ENCODE data around the gene DNAI1. TPM values are rescaled to one million over a fixed set of nuclear protein-coding genes. Genes with fewer than 3 reads are reported as not detected.
A peak's percentile ranks its signal among the peaks of the same experiment; 100 is the strongest.

DNAI1 gene
- total and polyA plus RNA-seq, 2 of the 13 experiments (the other 11 are each of a cell fraction or from before 2014, with no cell fraction given) = not detected

- no peak overlapping the region for H3K4me2 ChIP-seq (ENCODE audit: low read depth, low read length)
- peaks cover 12 to 40% of the 10 kb centered on the region in 2 experiments; a peak in 3 of 5 replicates for H3K27me3 ChIP-seq (ENCODE audit: control insufficient read depth in 1 of 2, insufficient read depth in 2 of 2, low read length in 2 of 2)
- H3K36me3 ChIP-seq (replicated peaks in 1 of 2; ENCODE audit: control insufficient read depth in 1 of 2, insufficient read depth in 2 of 2, low read length in 2 of 2) = no peaks in the 10 kb centered on the region
- no peak overlapping the region for H2AFZ ChIP-seq (ENCODE audit: low read length)
- FAIRE-seq = no peak
- BruUV-seq (replicated peaks) = no TSS peak
- intact Hi-C loops (cut with micrococcal nuclease; ENCODE audit: unreplicated experiment) = no loop called here
- no peak overlapping the region for H3K9ac ChIP-seq (ENCODE audit: insufficient read depth, low read depth, low read length)
- H3K9me3 ChIP-seq (ENCODE audit: low read length) = no peaks in the 10 kb centered on the region
- peaks cover 14% of the 10 kb centered on the region for H3K4me1 ChIP-seq (ENCODE audit: insufficient read depth, low read length)
- H3K4me3 ChIP-seq (replicated peaks in 1 of 3; ENCODE audit: insufficient read depth in 1 of 3, low read depth in 2 of 3, low read length in 3 of 3) = no peak overlapping the region
- no peaks in the 10 kb centered on the region for H3K79me2 ChIP-seq (ENCODE audit: insufficient read depth, low read length)
- in situ Hi-C loops (cut with HindIII; ENCODE audit: extremely low pct_ligation_motif_present, low pct_unique_long_range_greater_than_20kb) = no loop called here
- no peak for ATAC-seq
- WGBS (ENCODE audit: low lambda C conversion rate) = 46% methylated on average over 3 of the region's 6 CpGs
- CTCF ChIA-PET (ENCODE audit: low intra/inter-chr PET ratio, low total read pairs) = no interaction called here
- POLR2A ChIA-PET = interaction anchor here (1.1 kb wide), 1 partner anchor 8 kb away, joined by 3 read pairs; no protein-coding TSS in a partner anchor
- H3K27ac ChIP-seq (ENCODE audit: extremely low read length, insufficient read depth, low read length) = no peak overlapping the region
- no peaks in the 10 kb centered on the region for H4K20me1 ChIP-seq (ENCODE audit: insufficient read depth, low read length)
- no peak for DNase-seq (ENCODE audit: low spot score)
- TF ChIP-seq CEBPG (CRISPR knock-in tag; IDR thresholded peaks at IDR 0.05) (peak; percentile 20; the same call in 1 of the 2 replicates), ZKSCAN5 (CRISPR knock-in tag; IDR thresholded peaks at IDR 0.05) (no peak), CEBPB (IDR thresholded peaks at IDR 0.05; ENCODE audit: borderline replicate concordance, low read depth, low read length) (peak; percentile 78), DRAP1 (CRISPR knock-in tag; IDR thresholded peaks at IDR 0.05) (no peak), ISL2 (CRISPR knock-in tag; IDR thresholded peaks at IDR 0.05) (no peak), HOXA7 (CRISPR knock-in tag; IDR thresholded peaks at IDR 0.05) (no peak), SKI (IDR thresholded peaks at IDR 0.05; ENCODE audit: partially characterized antibody) (no peak), ARHGAP35 (CRISPR knock-in tag; IDR thresholded peaks at IDR 0.05; ENCODE audit: borderline replicate concordance) (no peak)
- TF ChIP-seq, protein P1, sequence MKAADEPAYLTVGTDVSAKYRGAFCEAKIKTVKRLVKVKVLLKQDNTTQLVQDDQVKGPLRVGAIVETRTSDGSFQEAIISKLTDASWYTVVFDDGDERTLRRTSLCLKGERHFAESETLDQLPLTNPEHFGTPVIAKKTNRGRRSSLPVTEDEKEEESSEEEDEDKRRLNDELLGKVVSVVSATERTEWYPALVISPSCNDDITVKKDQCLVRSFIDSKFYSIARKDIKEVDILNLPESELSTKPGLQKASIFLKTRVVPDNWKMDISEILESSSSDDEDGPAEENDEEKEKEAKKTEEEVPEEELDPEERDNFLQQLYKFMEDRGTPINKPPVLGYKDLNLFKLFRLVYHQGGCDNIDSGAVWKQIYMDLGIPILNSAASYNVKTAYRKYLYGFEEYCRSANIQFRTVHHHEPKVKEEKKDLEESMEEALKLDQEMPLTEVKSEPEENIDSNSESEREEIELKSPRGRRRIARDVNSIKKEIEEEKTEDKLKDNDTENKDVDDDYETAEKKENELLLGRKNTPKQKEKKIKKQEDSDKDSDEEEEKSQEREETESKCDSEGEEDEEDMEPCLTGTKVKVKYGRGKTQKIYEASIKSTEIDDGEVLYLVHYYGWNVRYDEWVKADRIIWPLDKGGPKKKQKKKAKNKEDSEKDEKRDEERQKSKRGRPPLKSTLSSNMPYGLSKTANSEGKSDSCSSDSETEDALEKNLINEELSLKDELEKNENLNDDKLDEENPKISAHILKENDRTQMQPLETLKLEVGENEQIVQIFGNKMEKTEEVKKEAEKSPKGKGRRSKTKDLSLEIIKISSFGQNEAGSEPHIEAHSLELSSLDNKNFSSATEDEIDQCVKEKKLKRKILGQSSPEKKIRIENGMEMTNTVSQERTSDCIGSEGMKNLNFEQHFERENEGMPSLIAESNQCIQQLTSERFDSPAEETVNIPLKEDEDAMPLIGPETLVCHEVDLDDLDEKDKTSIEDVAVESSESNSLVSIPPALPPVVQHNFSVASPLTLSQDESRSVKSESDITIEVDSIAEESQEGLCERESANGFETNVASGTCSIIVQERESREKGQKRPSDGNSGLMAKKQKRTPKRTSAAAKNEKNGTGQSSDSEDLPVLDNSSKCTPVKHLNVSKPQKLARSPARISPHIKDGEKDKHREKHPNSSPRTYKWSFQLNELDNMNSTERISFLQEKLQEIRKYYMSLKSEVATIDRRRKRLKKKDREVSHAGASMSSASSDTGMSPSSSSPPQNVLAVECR (CRISPR knock-in tag; IDR thresholded peaks at IDR 0.05; ENCODE audit: borderline replicate concordance) = no peak
Observed at GRCh38 chr9:34520505-34521385, 62.1 kb downstream of the DNAI1 start.

All from HepG2 (cell line).